ENCODE measurements around the gene RARRES1. TPM values are rescaled to one million over a fixed set of nuclear protein-coding genes. Genes with fewer than 3 reads are reported as not detected.

Gene RARRES1
- total and polyA plus RNA-seq, 2 experiments from 2014 or later, result 0.10 to 0.82 TPM

- TF ChIP-seq ZNF462 (CRISPR knock-in tag; IDR thresholded peaks at IDR 0.05) (no peak), STAT1 (IDR thresholded peaks at IDR 0.05; ENCODE audit: unreplicated experiment) (no peak), EZH2phosphoT487 (IDR thresholded peaks at IDR 0.05; ENCODE audit: unreplicated experiment) (no peak), NANOG (IDR thresholded peaks at IDR 0.05; ENCODE audit: borderline replicate concordance) (no peak)
- TF ChIP-seq, protein P1, sequence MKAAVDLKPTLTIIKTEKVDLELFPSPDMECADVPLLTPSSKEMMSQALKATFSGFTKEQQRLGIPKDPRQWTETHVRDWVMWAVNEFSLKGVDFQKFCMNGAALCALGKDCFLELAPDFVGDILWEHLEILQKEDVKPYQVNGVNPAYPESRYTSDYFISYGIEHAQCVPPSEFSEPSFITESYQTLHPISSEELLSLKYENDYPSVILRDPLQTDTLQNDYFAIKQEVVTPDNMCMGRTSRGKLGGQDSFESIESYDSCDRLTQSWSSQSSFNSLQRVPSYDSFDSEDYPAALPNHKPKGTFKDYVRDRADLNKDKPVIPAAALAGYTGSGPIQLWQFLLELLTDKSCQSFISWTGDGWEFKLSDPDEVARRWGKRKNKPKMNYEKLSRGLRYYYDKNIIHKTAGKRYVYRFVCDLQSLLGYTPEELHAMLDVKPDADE (IDR thresholded peaks at IDR 0.05), result no peak
- TF ChIP-seq, protein P2, sequence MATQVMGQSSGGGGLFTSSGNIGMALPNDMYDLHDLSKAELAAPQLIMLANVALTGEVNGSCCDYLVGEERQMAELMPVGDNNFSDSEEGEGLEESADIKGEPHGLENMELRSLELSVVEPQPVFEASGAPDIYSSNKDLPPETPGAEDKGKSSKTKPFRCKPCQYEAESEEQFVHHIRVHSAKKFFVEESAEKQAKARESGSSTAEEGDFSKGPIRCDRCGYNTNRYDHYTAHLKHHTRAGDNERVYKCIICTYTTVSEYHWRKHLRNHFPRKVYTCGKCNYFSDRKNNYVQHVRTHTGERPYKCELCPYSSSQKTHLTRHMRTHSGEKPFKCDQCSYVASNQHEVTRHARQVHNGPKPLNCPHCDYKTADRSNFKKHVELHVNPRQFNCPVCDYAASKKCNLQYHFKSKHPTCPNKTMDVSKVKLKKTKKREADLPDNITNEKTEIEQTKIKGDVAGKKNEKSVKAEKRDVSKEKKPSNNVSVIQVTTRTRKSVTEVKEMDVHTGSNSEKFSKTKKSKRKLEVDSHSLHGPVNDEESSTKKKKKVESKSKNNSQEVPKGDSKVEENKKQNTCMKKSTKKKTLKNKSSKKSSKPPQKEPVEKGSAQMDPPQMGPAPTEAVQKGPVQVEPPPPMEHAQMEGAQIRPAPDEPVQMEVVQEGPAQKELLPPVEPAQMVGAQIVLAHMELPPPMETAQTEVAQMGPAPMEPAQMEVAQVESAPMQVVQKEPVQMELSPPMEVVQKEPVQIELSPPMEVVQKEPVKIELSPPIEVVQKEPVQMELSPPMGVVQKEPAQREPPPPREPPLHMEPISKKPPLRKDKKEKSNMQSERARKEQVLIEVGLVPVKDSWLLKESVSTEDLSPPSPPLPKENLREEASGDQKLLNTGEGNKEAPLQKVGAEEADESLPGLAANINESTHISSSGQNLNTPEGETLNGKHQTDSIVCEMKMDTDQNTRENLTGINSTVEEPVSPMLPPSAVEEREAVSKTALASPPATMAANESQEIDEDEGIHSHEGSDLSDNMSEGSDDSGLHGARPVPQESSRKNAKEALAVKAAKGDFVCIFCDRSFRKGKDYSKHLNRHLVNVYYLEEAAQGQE (IDR thresholded peaks at IDR 0.05; ENCODE audit: unreplicated experiment), result no peak
Measured at GRCh38 chr3:158679547-158680000, 52.7 kb downstream of the RARRES1 start (continued).

Measured in GM23338 (cell line).